Stimulated activated CD4-positive, alpha-beta T cell treated with anti-CD3 and anti-CD28 coated beads, Interleukin-2, amount 100 ng/mL, for 48 hours (primary cell): ENCODE data around the gene TBC1D4.

ENCODE experiments used
- DNase-seq, 2 donors: peaks; one replicate each; pipeline ENCODE4 v3.0.0-alpha.2; 2020

TBC1D4 gene

DNA sequence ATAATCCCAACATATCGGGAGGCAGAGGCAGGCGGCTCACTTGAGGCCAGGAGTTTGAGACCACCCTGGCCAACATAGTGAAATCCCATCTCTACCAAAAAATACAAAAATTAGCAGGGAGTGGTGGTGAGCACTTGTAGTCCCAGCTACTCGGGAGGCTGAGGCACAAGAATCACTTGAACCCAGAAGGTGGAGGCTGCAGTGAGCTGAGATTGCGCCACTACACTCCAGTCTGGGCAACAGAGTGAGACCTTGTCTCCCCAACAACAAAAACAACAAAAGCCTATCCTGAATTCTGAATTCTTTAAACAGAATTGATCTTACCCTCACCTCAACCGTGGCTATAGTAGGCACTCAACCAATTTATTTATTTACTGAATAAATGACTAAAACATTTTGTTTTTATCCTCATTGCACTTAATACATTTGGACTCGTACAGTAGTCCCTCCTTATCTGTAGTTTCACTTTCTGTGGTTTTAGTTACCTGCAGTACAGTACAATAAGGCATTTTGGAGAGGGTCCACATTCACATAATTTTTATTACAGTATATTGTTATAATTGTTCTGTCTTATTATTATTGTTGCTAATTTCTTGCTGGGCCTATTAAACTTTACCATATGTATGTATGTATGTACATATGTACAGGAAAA, 98.8 kb downstream of the TBC1D4 start:
- no peak for DNase-seq

DNA sequence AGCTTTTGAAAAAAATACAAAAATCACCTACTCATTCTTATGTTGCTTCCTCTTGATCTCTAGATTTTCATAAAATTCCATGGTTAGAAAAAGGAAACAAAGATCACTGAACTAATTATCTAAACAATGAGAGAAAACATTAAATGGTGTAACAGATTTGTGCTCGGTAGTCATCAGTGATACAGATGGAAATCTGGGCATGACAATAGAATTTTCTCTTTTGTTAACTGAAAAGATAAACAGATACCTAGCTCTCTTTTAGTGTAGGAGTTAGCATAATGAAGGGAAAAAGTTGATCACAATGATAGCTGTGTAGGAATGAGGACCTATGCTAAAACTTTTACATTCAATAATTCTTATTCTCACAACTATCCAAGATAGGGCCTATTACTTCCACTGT, 103.7 kb downstream of the TBC1D4 start:
- no peak for DNase-seq

DNA sequence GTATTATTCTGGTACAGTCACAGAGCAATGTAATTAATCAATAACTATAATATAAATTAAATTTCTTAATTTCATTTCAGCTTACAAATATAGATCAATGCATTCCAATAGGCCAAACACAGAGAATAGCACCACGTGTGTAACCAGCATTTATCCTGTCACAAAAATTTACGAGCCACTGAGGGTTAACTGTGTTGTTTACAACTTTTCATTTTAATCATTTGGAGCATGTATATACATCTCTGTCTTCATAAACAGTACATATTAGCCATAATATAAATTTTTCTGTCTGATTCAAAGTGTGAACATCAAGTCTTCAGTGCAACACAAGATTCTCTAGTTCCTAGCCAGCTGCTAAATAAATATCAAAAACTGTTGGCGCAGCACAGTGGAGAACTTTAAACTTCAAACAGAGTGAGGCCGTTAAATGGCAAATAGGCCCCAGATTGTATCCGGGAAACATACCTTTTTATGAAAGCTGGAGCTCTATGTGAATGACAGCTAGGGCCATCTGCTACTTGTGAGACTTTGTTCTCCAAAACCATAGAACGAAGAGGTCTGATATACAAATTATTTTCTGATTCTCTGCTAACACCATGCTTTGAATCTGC, 105.1 kb downstream of the TBC1D4 start:
- DNase-seq, result no peak

DNA sequence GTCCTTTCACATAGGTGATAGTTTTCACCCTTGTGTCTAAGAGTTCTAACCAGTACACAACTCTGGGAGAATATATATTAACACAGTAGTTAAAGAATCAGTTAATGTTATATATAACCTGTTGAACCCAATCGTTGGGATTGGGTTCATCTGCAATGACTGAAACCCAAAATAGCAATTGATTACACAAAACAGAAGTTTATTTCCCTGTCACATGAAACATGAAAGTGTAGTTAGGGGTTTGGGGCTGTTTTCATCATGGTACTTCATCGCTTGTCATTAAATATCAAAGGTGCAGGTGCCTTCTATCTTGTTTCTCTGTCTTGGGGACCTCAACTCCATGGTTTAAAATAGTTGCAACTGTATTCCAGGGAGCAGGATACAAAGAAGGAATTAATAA, 106.6 kb downstream of the TBC1D4 start:
- no peak for DNase-seq

DNA sequence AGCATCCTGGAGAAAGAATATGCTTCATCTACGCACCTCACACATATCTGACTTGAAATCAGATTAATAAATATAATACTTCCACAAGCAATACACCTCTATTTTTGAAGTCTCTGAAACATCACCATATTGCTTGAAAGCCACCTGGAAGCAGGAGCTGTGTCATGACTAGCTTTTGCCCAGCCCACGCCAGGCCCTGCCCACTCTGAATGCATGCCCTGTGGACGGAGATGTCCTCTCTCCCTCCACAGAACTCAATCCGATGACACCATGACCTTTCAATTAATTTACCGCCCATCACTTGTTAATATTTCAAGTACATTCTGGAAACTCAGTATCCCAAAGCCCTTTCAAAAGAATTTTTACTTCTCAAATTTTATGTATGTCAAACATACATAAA, 108.0 kb downstream of the TBC1D4 start:
- no peak for DNase-seq

DNA sequence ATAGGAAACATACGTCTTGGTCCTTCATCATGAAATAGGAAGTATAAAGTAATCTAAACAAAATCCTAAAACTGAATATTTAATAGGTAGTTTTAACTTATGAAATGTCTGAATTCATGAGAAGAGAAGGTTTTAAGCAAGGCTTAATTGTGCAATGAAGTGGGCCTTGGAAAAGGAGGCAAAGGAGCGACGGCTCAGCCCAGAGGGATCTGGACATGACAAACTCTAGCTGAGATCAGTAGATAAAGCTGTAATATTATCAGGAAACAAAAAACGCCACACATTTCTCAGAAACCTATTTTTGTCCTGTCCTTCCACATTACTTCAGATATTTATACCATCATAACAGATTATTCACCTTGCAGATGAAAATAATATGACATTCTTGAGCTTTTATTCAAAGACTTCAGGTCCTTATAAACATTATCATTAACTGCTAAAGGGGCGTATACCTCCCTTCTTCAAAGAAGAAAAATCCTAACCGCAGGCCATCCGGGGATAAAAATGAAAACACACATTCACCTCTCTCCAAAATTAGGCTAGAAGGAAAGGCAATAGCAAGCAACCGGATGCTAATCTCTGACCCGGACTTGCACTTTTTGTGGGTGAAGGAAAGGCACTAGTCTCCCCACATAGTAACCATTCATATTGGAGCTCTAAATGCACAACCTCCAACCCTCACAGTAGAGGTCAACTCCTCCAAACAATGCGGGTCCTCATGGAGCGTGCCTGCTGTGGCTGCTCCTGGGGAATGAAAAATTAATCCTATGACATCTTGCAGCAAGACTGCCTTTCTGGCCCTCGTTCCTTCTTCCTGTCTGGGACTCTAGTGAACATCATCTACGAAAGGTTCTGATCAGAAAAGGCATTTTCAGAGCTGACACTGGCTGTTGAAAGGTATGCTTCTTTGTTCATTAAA, 108.8 kb downstream of the TBC1D4 start:
- no peak for DNase-seq

DNA sequence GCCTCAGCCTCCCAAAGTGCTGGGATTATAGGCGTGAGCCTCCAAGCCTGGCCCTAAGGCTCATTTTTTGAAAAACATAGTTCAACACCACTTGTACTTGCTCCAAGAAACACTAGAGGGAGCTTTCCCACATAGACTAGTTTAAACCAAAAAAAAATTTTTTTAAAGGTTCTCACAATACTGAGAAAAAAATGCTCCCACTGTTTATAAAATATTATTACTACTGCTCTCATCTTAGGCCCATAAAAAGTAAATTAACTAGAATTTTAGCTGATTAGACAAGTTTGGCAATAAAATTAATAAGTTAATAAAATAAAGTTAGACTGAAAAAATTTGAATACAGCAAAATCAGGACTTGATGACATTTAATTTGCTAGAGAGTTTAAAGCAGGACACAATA, 109.5 kb downstream of the TBC1D4 start:
- DNase-seq, result no peak

DNA sequence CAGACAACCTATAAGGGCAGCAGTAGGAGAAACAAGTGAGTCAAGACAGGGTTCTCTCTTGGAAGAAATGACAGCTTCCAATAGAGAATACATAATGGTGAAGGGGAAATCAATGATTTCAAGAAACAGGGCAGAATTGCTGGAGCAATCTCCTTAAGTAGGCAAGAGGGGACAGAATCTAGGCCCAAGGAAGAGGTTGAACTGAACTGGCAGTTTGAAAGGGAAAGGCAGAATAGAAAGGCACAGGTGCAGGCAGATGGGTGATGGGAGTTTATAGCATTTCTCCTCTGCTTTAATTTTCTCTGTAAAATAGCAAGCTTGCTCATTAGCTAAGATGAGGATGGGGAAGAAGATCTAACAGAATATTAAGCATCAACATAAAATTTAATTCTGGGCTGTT, 110.8 kb downstream of the TBC1D4 start:
- DNase-seq, result no peak

DNA sequence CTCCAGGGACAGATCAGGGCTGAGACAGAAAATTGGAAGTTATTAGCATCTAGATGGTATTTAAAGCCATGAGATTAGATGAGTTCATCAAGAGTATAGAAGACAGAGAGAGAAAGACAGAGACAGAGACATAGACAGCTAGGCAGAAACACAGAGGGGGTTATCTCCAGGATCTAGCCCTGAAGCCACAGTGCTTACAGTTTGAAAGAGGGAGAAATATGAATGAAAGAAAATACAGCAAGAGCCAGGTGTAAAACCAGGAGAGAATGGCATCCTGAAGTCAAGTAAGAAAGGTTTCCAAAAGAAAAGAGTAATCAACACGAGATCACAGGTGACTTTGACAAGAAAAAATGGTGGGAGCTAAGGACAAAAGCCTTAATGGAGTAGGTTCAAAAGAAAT, 111.2 kb downstream of the TBC1D4 start:
- no peak for DNase-seq

DNA sequence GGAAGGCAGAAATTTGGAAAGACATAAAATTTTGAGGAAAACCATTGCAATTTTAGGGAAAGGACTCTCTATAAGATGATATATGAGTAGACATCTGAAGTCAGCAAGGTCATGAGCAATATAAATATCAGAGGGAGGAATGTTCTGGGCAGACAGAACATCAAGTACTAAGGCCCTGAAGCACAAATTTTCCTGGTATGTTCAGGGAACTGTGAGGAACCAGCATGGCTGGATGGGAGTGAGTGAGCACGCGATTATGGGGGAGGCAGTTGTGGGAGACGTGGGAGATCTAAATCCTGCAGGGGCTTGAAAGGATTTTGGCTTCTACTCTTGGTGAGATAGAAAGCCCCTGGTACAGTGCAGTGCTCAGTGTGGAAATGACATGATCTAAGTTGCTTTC, 112.0 kb downstream of the TBC1D4 start:
- DNase-seq, result no peak

DNA sequence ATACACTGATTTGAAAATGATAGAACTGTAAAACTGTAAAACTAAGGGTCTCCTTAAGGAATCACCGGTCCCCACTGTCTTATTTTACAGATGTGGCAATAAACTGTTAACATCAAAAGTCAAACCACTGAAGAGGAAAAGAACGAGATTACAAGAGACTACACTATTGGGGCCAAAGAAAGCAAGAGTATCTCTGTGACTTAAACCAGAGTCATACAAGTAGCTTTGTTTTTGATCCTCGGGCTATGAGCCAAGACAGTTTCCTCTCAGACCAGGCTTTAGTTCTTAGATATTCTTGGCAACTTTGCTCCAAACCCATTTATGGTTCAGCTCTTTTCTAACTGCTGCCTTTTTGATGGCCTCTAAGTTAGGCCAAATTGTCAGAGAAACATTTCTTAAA, 113.8 kb downstream of the TBC1D4 start:
- DNase-seq, result no peak

DNA sequence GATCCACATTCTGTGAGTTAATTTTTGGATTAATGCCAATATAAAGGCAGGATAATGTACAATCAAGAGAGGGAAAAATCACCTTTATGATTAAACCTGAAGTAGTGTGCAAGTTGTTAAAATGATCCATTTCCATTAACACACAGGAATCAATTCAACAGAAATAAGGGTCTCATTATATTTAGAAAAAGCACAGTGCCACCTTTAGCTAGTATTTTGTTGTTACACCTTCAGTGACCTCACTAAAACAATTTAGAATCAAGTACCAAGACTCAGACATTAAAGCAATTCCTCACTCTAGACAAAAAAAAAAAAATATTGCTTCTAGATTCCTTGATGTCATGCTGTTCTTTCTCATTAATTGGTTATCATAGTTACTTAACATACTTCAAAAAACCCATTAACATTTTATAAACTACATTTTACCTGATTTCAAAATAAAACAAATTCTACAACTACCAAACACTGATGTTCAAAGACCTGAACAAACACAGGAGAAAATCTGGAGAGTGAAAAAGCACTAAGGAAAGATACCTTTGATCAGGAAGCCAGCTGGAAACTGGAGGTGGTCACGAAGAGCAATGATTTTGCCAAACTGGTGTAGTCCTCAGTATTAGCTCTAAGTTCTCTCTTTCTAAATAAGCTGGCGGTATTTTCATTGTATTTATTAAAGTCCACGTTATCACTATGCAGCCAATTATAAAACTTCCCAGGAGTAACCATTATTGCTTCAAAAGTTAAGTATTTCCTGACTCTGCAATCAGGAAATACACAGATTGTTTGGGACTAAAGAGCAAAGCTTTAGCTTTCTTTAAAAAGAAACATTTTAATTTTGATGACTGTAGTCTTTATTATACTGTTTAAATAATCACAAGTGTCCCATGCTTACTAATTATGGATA, 115.3 kb downstream of the TBC1D4 start:
- no peak for DNase-seq

DNA sequence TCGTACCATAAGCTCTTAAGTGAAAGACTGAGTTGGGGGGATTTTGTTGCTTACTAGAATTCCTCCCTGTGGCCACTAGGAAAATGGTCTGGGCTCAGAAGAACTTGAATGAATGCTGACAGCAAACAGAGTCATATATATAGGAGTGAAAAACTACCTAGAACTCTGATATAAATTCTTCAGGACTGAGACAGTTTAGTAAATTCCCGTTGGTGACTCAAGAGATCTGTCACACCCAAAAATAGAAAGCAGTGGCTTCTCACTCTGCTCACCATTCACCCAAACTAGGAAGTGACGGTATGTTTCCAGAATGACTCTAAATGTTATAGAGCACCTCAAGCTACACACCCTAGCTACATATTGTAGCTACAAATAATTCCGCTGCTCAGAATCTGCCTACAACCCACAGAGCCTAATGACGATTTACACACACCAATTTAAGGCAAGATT, 116.2 kb downstream of the TBC1D4 start:
- DNase-seq, result no peak

DNA sequence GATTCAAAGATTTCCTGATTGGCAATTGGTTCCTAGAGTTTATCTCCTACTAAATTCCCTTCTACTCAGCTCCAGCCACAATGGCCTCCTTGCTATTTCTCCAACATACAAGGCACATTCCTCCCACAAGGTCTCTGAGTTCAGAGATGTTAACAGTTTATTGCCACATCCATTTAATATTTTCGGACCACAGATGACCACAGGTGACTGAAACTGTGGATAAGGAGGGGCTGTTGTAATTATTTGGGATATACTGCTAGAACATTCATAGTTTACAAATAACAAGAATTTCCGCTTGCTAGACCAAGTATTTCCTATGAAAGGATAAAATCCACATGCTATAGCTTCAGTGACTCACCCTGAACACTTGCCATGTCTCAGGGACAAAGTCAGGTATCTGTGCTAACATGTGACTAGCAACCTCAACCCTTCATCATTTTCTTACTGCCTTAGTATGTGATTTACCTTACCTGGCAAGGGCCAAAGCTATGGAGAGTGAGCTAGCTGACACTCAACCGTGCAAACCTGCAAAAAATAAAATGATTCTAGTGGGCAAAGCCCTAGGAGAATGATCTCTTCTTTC, 117.7 kb downstream of the TBC1D4 start:
- DNase-seq, result no peak

DNA sequence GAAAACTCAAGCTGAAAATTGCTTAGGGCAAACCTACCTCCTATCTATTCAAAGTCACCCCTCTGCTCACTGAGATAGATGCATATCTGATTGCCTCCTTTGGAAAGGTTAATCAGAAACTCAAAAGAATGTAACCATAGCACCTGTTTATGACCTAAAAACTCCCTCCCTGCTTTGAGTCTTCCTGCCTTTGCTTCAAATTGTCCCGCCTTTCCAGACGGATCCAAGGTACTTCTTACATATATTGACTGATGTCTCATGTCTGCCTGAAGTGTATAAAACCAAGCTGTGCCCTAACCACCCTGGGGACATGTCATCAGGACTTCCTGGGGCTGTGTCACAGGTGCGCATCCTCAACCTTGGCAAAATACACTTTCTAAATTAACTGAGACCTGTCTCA, 118.6 kb downstream of the TBC1D4 start:
- DNase-seq, result no peak

DNA sequence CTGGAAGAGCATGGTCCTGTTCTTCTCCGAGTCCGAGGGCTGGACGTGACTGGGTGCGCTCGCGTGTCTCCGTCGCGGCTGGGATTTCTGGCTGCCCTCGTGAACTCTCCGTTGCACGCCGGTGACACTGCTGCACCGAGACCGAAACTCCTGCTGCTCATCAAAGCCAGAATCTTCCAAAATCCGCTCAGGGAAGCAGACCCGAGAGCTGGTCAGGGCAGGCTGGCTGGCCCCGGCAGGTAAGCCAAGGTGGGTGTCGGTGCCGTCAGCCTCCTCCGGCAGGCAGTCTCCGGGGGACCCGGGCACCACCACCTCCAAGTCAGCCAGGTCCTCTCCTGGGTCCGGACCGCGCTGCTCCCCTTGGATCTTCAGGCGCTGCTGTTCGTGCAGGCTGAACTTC, 119.9 kb downstream of the TBC1D4 start:
- DNase-seq, result no peak

DNA sequence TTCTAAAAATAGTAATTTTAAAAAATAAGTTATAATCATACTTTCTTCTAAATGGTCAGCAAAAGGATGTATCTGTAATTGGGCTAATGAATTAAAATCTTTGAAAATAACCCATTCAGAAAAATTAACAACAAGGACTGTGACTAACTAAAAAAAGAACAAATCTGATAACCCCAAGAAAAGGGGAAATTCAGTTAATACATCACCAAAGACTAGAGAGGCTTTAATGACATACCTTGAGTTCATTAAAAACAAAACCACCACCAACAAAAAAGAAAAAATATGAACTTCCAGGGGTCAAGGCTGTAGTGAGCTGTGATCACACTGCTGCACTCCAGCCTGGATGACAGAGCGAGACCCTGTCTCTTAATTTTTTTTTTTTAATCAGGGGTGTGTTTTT, 121.8 kb downstream of the TBC1D4 start:
- no peak for DNase-seq

DNA sequence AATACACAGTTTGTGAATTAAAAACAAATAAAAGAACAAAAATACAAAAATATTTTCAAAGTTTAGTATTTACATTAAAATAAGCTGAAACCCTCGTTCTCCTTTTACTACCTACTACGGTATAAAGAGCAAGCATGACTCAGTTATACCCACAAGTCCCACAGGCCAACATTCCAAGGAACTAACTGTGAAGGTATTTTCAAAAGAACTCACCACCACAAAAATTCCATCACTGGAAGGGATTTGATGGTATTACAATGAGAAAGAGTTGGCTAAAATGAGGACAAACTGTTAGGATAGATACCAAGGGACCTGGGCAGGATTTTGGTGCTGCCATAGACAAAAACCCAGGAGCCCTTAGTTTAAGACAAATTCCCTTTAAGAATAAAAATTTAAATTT, 122.7 kb downstream of the TBC1D4 start:
- DNase-seq, result no peak

DNA sequence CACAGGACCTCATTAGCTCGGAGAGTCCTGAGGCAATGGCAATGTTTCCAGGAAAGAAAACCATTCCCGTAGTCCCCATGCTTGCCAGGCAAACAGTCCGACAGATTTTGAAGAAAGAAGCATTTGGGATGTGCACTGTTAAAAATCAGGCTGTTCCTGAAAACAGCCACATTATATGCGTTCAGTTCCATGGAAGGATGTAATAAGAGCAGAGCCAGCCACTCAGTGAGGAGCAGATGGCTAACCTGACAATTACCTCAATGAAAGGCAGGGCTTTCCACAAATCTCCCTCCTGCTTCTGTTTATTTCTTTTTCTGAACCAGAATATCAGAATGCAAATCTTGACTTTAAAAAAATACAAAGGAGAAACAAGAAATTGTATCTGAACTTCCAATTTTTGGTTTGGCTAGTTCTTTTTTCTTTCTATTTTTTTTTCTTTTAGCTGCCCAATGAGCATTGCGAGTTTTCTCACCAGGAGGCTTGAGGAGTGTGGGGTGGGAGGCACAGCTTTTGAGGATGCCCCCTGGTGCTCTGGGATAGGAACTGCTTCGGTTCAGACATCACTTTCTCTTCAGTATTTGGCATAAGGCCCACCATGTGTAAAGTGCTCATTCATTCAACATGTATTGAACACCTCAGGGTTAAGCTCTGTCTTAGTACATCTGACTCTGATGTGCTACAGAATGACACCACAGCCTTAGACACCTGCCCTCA, 124.2 kb downstream of the TBC1D4 start:
- DNase-seq, result peak; percentile 40 to 50

DNA sequence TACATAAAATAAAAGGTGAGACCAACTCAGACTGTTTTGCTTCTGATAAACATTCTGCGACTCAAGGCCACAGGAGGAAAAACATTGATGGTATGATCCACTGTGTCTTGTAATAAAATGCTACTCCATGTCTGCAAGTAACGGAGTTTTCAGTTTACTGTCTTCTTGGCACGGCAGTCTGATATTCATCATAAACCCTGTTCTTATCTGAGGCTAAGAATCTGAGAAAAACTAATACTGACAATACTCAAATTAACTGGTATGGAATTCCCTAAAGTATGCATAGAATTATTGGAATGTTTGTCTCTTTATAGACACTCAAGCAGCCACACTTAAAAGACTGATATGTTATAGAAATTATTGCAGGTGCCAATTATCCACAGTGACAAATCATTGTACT, 125.5 kb downstream of the TBC1D4 start:
- DNase-seq, result no peak

DNA sequence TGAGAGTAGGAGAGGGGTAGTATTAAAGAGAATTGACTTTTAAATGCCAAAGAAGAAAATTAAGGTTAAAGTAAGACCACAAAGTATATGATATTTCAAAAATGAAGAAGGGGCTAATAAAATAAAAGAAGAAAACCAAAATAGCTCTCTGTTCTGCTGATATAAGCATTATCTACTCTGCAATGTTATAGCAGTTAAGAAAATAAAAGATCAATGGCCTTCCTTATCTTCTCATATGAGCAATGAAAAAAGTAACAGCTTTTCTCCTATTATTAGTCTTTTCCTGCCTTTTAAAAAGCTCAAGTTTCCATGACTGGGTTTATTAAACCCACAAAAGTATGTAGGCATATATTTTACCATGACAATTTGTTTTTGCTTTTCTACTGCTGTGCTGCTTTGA, 126.4 kb downstream of the TBC1D4 start:
- DNase-seq, result no peak

DNA sequence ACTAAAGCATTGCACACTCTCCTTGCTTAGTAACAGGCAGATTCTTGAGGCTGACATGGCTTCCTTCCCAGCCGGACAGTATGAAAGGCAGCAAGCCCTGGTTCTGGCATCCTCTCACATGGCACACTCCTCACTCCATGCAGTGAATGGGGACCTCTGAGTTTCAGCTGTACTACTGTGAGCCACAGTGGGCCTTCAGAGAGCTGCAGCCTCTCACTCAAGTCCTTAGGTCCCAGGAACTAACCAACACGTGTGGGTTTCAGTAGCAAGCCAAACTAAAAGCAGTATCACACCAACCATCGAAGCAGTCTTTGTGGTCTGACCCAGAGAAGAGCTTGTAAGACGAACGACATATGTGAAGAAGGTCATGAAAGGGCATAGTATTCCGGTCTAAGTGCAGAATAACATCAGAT, 128.2 kb downstream of the TBC1D4 start:
- no peak for DNase-seq
